ENCODE results near the gene CFHR2. TPM values are rescaled to one million over a fixed set of nuclear protein-coding genes. Genes with fewer than 3 reads are reported as not detected.
"Not testable (repeated sequence)": the region's sequence is repeated elsewhere in the genome, so short reads cannot be mapped to it uniquely, and the experiment has no call there.

CFHR2 gene
- total RNA-seq, 2 experiments from 2014 or later = not detected

GRCh38 chr1:196933531-196934189, 9.9 kb upstream of the CFHR2 start:
- TF ChIP-seq EZH2phosphoT487 (IDR thresholded peaks at IDR 0.05; ENCODE audit: borderline replicate concordance, low read depth, low read length) = no peak
- TF ChIP-seq, protein P1, sequence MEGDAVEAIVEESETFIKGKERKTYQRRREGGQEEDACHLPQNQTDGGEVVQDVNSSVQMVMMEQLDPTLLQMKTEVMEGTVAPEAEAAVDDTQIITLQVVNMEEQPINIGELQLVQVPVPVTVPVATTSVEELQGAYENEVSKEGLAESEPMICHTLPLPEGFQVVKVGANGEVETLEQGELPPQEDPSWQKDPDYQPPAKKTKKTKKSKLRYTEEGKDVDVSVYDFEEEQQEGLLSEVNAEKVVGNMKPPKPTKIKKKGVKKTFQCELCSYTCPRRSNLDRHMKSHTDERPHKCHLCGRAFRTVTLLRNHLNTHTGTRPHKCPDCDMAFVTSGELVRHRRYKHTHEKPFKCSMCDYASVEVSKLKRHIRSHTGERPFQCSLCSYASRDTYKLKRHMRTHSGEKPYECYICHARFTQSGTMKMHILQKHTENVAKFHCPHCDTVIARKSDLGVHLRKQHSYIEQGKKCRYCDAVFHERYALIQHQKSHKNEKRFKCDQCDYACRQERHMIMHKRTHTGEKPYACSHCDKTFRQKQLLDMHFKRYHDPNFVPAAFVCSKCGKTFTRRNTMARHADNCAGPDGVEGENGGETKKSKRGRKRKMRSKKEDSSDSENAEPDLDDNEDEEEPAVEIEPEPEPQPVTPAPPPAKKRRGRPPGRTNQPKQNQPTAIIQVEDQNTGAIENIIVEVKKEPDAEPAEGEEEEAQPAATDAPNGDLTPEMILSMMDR (conservative IDR thresholded peaks at IDR 0.05; ENCODE audit: low read length) = no peak
- intact Hi-C loops (cut with micrococcal nuclease; ENCODE audit: unreplicated experiment) = no loop called here
- no TSS peak for BruUV-seq (replicated peaks)
- ChIA-PET POLR2A (interaction anchor here (0.6 kb wide), 1 partner anchor 13 kb away, joined by 3 read pairs; no protein-coding TSS in a partner anchor), CTCF (ENCODE audit: unreplicated experiment) (no interaction called here)
- Histone ChIP-seq H3K4me2 (ENCODE audit: low read length) (no peak overlapping the region), H3K27ac (ENCODE audit: low read depth, low read length, poor library complexity, severe bottlenecking) (no peak overlapping the region), H3K4me1 (ENCODE audit: insufficient read depth, low read length, poor library complexity, severe bottlenecking) (no peaks in the 10 kb centered on the region), H3K36me3 (ENCODE audit: insufficient read depth, low read length) (no peaks in the 10 kb centered on the region), H3K9me3 (ENCODE audit: low read length) (no peaks in the 10 kb centered on the region), H3K79me2 (ENCODE audit: insufficient read depth, low read depth, low read length) (no peaks in the 10 kb centered on the region), H3K4me3 (ENCODE audit: low read depth, low read length, poor library complexity, severe bottlenecking) (no peak overlapping the region), H3K9me2 (ENCODE audit: insufficient read depth, low read length) (no peaks in the 10 kb centered on the region), H2AFZ (ENCODE audit: low read length) (no peak overlapping the region), H4K20me1 (ENCODE audit: insufficient read depth, low read length) (no peaks in the 10 kb centered on the region)
- DNase-seq (ENCODE audit: low spot score) = no peak

DNA sequence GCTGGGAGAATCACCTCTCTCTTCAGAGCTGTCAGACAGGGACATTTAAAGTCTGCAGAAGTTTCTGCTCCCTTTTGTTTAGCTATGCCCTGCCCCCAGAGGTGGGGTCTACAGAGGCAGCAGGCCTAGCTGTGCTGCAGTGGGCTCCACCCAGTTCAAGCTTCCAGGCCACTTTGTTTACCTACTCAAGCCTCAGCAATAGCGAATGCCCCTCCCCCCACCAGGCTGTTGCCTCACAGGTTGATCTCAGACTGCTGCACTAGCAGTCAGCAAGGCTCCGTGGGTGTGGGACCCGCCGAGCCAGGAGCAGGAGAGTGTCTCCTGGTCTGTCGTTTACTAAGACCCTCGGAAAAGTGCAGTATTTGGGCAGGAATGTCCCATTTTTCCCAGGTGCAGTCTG, 2.1 kb upstream of the CFHR2 start:
- BruUV-seq (replicated peaks); H3K4me2 ChIP-seq (ENCODE audit: low read length); H3K27ac ChIP-seq (ENCODE audit: low read depth, low read length, poor library complexity, severe bottlenecking); H3K36me3 ChIP-seq (ENCODE audit: insufficient read depth, low read length); intact Hi-C loops (cut with micrococcal nuclease; ENCODE audit: unreplicated experiment); H3K9me3 ChIP-seq (ENCODE audit: low read length); POLR2A ChIA-PET; H3K9me2 ChIP-seq (ENCODE audit: insufficient read depth, low read length); H3K4me3 ChIP-seq (ENCODE audit: low read depth, low read length, poor library complexity, severe bottlenecking); H3K79me2 ChIP-seq (ENCODE audit: insufficient read depth, low read depth, low read length); H4K20me1 ChIP-seq (ENCODE audit: insufficient read depth, low read length); DNase-seq (ENCODE audit: low spot score); H2AFZ ChIP-seq (ENCODE audit: low read length); H3K4me1 ChIP-seq (ENCODE audit: insufficient read depth, low read length, poor library complexity, severe bottlenecking); CTCF ChIA-PET (ENCODE audit: unreplicated experiment): not testable (repeated sequence)

- no peak for DNase-seq (ENCODE audit: low spot score)
- no peaks in the 10 kb centered on the region for H4K20me1 ChIP-seq (ENCODE audit: insufficient read depth, low read length)
- H3K9me3 ChIP-seq (ENCODE audit: low read length) = no peaks in the 10 kb centered on the region
- no peaks in the 10 kb centered on the region for H3K79me2 ChIP-seq (ENCODE audit: insufficient read depth, low read depth, low read length)
- no TSS peak for BruUV-seq (replicated peaks)
- POLR2A ChIA-PET = interaction anchor here (0.7 kb wide), 1 partner anchor 28 kb away, joined by 5 read pairs; no protein-coding TSS in a partner anchor
- H3K36me3 ChIP-seq (ENCODE audit: insufficient read depth, low read length) = no peaks in the 10 kb centered on the region
- H3K9me2 ChIP-seq (ENCODE audit: insufficient read depth, low read length) = no peaks in the 10 kb centered on the region
- CTCF ChIA-PET (ENCODE audit: unreplicated experiment) = no interaction called here
- H3K4me3 ChIP-seq (ENCODE audit: low read depth, low read length, poor library complexity, severe bottlenecking) = no peak overlapping the region
- intact Hi-C loops (cut with micrococcal nuclease; ENCODE audit: unreplicated experiment) = no loop called here
- no peaks in the 10 kb centered on the region for H3K4me1 ChIP-seq (ENCODE audit: insufficient read depth, low read length, poor library complexity, severe bottlenecking)
- no peak overlapping the region for H3K27ac ChIP-seq (ENCODE audit: low read depth, low read length, poor library complexity, severe bottlenecking)
- TF ChIP-seq, protein P1 (conservative IDR thresholded peaks at IDR 0.05; ENCODE audit: low read length) = no peak
- no peak for TF ChIP-seq EZH2phosphoT487 (IDR thresholded peaks at IDR 0.05; ENCODE audit: borderline replicate concordance, low read depth, low read length)
- no peak overlapping the region for H3K4me2 ChIP-seq (ENCODE audit: low read length)
- H2AFZ ChIP-seq (ENCODE audit: low read length) = no peak overlapping the region
Measured at GRCh38 chr1:196951711-196952394, 8.3 kb downstream of the CFHR2 start.

Data from OCI-LY7 (cell line).